Glutamatergic neuron (in vitro differentiated cells): ENCODE results near the gene VEGFA. TPM values are rescaled to one million over a fixed set of nuclear protein-coding genes. Genes with fewer than 3 reads are reported as not detected.

Source experiments
- DNase-seq: peaks from one replicate; pipeline ENCODE4 v3.0.0; 2022
- H3K27ac Mint-ChIP-seq: one replicate; pipeline ENCODE4 v1.8.0; 2020; ENCODE audit warnings: mild to moderate bottlenecking, mixed read lengths, inconsistent platforms; ENCODE audit not compliant: unreplicated experiment
- H3K27me3 Mint-ChIP-seq: one replicate; pipeline ENCODE4 v1.8.0; 2020; ENCODE audit warnings: mild to moderate bottlenecking, moderate library complexity, mixed read lengths, inconsistent platforms; ENCODE audit not compliant: unreplicated experiment
- H3K36me3 Mint-ChIP-seq: one replicate; pipeline ENCODE4 v1.8.0; 2020; ENCODE audit warnings: mild to moderate bottlenecking, mixed read lengths, inconsistent platforms; ENCODE audit not compliant: unreplicated experiment
- H3K4me1 Mint-ChIP-seq: one replicate; pipeline ENCODE4 v1.8.0; 2020; ENCODE audit warnings: mild to moderate bottlenecking, low read depth, mixed read lengths, inconsistent platforms; ENCODE audit not compliant: unreplicated experiment
- H3K4me3 Mint-ChIP-seq: one replicate; pipeline ENCODE4 v1.8.0; 2020; ENCODE audit warnings: mild to moderate bottlenecking, mixed read lengths, inconsistent platforms; ENCODE audit not compliant: unreplicated experiment
- H3K9me3 Mint-ChIP-seq: one replicate; pipeline ENCODE4 v1.8.0; 2020; ENCODE audit warnings: mild to moderate bottlenecking, moderate library complexity, mixed read lengths, inconsistent platforms; ENCODE audit not compliant: unreplicated experiment
- CTCF ChIP-seq: fragments of 200-600 bp; sonication (generic); IDR thresholded peaks from one replicate; pipeline ENCODE4 v1.5.0; 2021; ENCODE audit not compliant: partially characterized antibody, unreplicated experiment
- total RNA-seq: library from RNA; stranded (reverse); fragmentation: NEBNext Ultra II Directional; extraction: Animal tissue kit (Norgen Biotek cat#: 25700); gene quantifications from one replicate; pipeline ENCODE4 v1.2.1, GENCODE V29; 2021; ENCODE audit not compliant: unreplicated experiment

The VEGFA gene
- total RNA-seq, 1 donor from 2014 or later = 21.6 TPM

GRCh38 chr6:43790031-43790430 is 20.0 kb downstream of the VEGFA start:
- Mint-ChIP-seq H3K4me3 (no peak overlapping the region), H3K9me3 (peaks cover 2% of the 10 kb centered on the region), H3K4me1 (peaks cover 4% of the 10 kb centered on the region), H3K27me3 (peaks cover 3% of the 10 kb centered on the region), H3K36me3 (no peaks in the 10 kb centered on the region), H3K27ac (no peak overlapping the region)
- TF ChIP-seq CTCF = no peak
- DNase-seq = no peak

- Mint-ChIP-seq H3K27me3 (peaks cover 4% of the 10 kb centered on the region), H3K27ac (no peak overlapping the region), H3K9me3 (peaks cover 3% of the 10 kb centered on the region), H3K36me3 (no peaks in the 10 kb centered on the region), H3K4me1 (peaks cover 4% of the 10 kb centered on the region), H3K4me3 (no peak overlapping the region)
- TF ChIP-seq CTCF = no peak
- no peak for DNase-seq
These were observed 21.9 kb downstream of the VEGFA start for GRCh38 chr6:43791745-43792422.

- H3K9me3 Mint-ChIP-seq = peaks cover 3% of the 10 kb centered on the region
- H3K4me1 Mint-ChIP-seq = peaks cover 4% of the 10 kb centered on the region
- no peak for TF ChIP-seq CTCF
- H3K27me3 Mint-ChIP-seq = peaks cover 2% of the 10 kb centered on the region
- H3K36me3 Mint-ChIP-seq = no peaks in the 10 kb centered on the region
- no peak for DNase-seq
- H3K27ac Mint-ChIP-seq = no peak overlapping the region
- no peak overlapping the region for H3K4me3 Mint-ChIP-seq
These were observed 23.3 kb downstream of the VEGFA start for GRCh38 chr6:43793154-43793874.

GRCh38 chr6:43793875-43794242 is 23.8 kb downstream of the VEGFA start:
- peaks cover 8% of the 10 kb centered on the region for H3K4me1 Mint-ChIP-seq
- TF ChIP-seq CTCF = no peak

GRCh38 chr6:43795421-43795820 is 25.4 kb downstream of the VEGFA start:
- Mint-ChIP-seq H3K27ac (no peak overlapping the region), H3K4me3 (no peak overlapping the region), H3K27me3 (peaks cover 6% of the 10 kb centered on the region), H3K4me1 (peaks cover 8% of the 10 kb centered on the region), H3K36me3 (no peaks in the 10 kb centered on the region), H3K9me3 (peaks cover 3% of the 10 kb centered on the region)
- TF ChIP-seq CTCF = no peak
- no peak for DNase-seq

More at GRCh38 chr6:43793875-43794242, 23.8 kb downstream of the VEGFA start:
- Mint-ChIP-seq H3K9me3 (peaks cover 3% of the 10 kb centered on the region), H3K36me3 (no peaks in the 10 kb centered on the region), H3K27me3 (peaks cover 5% of the 10 kb centered on the region), H3K4me3 (no peak overlapping the region), H3K27ac (no peak overlapping the region)
- DNase-seq = no peak
